ENCODE measurements around the gene TAF9. TPM values are rescaled to one million over a fixed set of nuclear protein-coding genes. Genes with fewer than 3 reads are reported as not detected.

The TAF9 gene
- total RNA-seq, 5 donors from 2014 or later (not counting 1 experiment from before 2014, with no cell fraction given): 42.5 to 54.3 (median 50.0) TPM

GRCh38 chr5:69331528-69332445 lies 37.5 kb downstream of the TAF9 start:
- peak overlapping the region; percentile 80 to 95 (median 93) for H3K4me3 Mint-ChIP-seq
- Histone ChIP-seq H3K4me3 (ENCODE audit: control insufficient read depth in 1 of 2, extremely low read depth in 1 of 2, low read length in 1 of 2) (peak overlapping the region; percentile 74 to 84), H3K4me1 (ENCODE audit: control insufficient read depth in 1 of 2, extremely low read depth in 1 of 2, insufficient read depth in 2 of 2, low read length in 2 of 2) (peaks cover 4 to 22% of the 10 kb centered on the region in 2 experiments), H3K27me3 (replicated peaks in 1 of 2; ENCODE audit: control insufficient read depth in 2 of 2, extremely low read depth in 1 of 2, insufficient read depth in 2 of 2, low read length in 1 of 2) (no peaks in the 10 kb centered on the region), H3K27ac (ENCODE audit: low read length) (peak overlapping the region; percentile 81), H3K36me3 (ENCODE audit: control insufficient read depth in 2 of 2, extremely low read depth in 1 of 2, insufficient read depth in 1 of 2, low read length in 1 of 2) (no peaks in the 10 kb centered on the region), H3K9me3 (no peaks in the 10 kb centered on the region)
- CTCF ChIA-PET: interaction anchor here (0.6 to 1.4 kb wide), 5 partner anchors 14 to 288 kb away, joined by 3 to 17 read pairs (median 4); partner anchors contain the start of genes CDK7 (in 1 of the 2) and SLC30A5 (in 1 of the 2)
- H3K27ac Mint-ChIP-seq: peak overlapping the region; percentile 96 to 99
- no peaks in the 10 kb centered on the region for H3K9me3 Mint-ChIP-seq
- POLR2A ChIA-PET: interaction anchor here (0.6 to 1.1 kb wide), 3 partner anchors 96 to 114 kb away, joined by 3 to 5 read pairs (median 3); partner anchors contain the start of gene CDK7 (in 1 of the 2)
- no peaks in the 10 kb centered on the region for H3K36me3 Mint-ChIP-seq
- no peaks in the 10 kb centered on the region for H3K27me3 Mint-ChIP-seq
- DNase-seq (no peak), ATAC-seq (replicated peaks in 1 of 4) (no peak)
- WGBS (ENCODE audit: insufficient coverage): 80% methylated on average over 7 of the region's 11 CpGs
- H3K4me1 Mint-ChIP-seq: peaks cover 16 to 21% (median 19%) of the 10 kb centered on the region in 3 donors

- Histone ChIP-seq H3K27me3 (replicated peaks in 1 of 2; ENCODE audit: control insufficient read depth in 2 of 2, extremely low read depth in 1 of 2, insufficient read depth in 2 of 2, low read length in 1 of 2) (no peaks in the 10 kb centered on the region), H3K9me3 (no peaks in the 10 kb centered on the region), H3K27ac (ENCODE audit: low read length) (no peak overlapping the region), H3K36me3 (ENCODE audit: control insufficient read depth in 2 of 2, extremely low read depth in 1 of 2, insufficient read depth in 1 of 2, low read length in 1 of 2) (no peaks in the 10 kb centered on the region), H3K4me3 (ENCODE audit: control insufficient read depth in 1 of 2, extremely low read depth in 1 of 2, low read length in 1 of 2) (no peak overlapping the region), H3K4me1 (ENCODE audit: control insufficient read depth in 1 of 2, extremely low read depth in 1 of 2, insufficient read depth in 2 of 2, low read length in 2 of 2) (peaks cover 4 to 21% of the 10 kb centered on the region in 2 experiments)
- no peak for ATAC-seq (replicated peaks in 1 of 4)
- CTCF ChIA-PET: interaction anchor here in 1 of 2 donors (0.7 kb wide), 1 partner anchor 42 kb away, joined by 7 read pairs; no protein-coding TSS in a partner anchor
- POLR2A ChIA-PET: no interaction called here
- Mint-ChIP-seq H3K36me3 (no peaks in the 10 kb centered on the region), H3K4me3 (no peak overlapping the region), H3K9me3 (no peaks in the 10 kb centered on the region), H3K27me3 (no peaks in the 10 kb centered on the region), H3K27ac (no peak overlapping the region), H3K4me1 (peaks cover 16 to 20% (median 19%) of the 10 kb centered on the region in 3 donors)
- WGBS (ENCODE audit: insufficient coverage): 100% methylated on average over 6 of the region's 9 CpGs
- DNase-seq: no peak
Measured at GRCh38 chr5:69329905-69330489, 39.3 kb downstream of the TAF9 start.

GRCh38 chr5:69326365-69326764 lies 43.0 kb downstream of the TAF9 start:
- H3K4me3 ChIP-seq (ENCODE audit: control insufficient read depth in 1 of 2, extremely low read depth in 1 of 2, low read length in 1 of 2): no peak overlapping the region
- H3K36me3 ChIP-seq (ENCODE audit: control insufficient read depth in 2 of 2, extremely low read depth in 1 of 2, insufficient read depth in 1 of 2, low read length in 1 of 2): peaks cover 0 to 2% of the 10 kb centered on the region in 2 donors
- ChIA-PET CTCF (no interaction called here), POLR2A (no interaction called here)
- H3K36me3 Mint-ChIP-seq: peaks cover 5% of the 10 kb centered on the region
- no peaks in the 10 kb centered on the region for H3K9me3 ChIP-seq
- H3K27me3 Mint-ChIP-seq: no peaks in the 10 kb centered on the region
- no peaks in the 10 kb centered on the region for H3K9me3 Mint-ChIP-seq
- H3K4me3 Mint-ChIP-seq: no peak overlapping the region
- DNase-seq: no peak
- no peak for ATAC-seq (replicated peaks in 1 of 4)
- H3K27me3 ChIP-seq (replicated peaks in 1 of 2; ENCODE audit: control insufficient read depth in 2 of 2, extremely low read depth in 1 of 2, insufficient read depth in 2 of 2, low read length in 1 of 2): no peaks in the 10 kb centered on the region
- no peak overlapping the region for H3K27ac ChIP-seq (ENCODE audit: low read length)
- H3K4me1 ChIP-seq (ENCODE audit: control insufficient read depth in 1 of 2, extremely low read depth in 1 of 2, insufficient read depth in 2 of 2, low read length in 2 of 2): no peaks in the 10 kb centered on the region
- WGBS (ENCODE audit: insufficient coverage): no CpG with 5 or more reads among the region's 1 CpG
- peaks cover 0 to under 1% (median 0%) of the 10 kb centered on the region in 3 donors for H3K4me1 Mint-ChIP-seq
- peak overlapping the region in 1 of 2 donors; percentile 30 for H3K27ac Mint-ChIP-seq

- no peaks in the 10 kb centered on the region for H3K27me3 ChIP-seq (replicated peaks in 1 of 2; ENCODE audit: control insufficient read depth in 2 of 2, extremely low read depth in 1 of 2, insufficient read depth in 2 of 2, low read length in 1 of 2)
- H3K27me3 Mint-ChIP-seq: no peaks in the 10 kb centered on the region
- H3K4me1 ChIP-seq (ENCODE audit: control insufficient read depth in 1 of 2, extremely low read depth in 1 of 2, insufficient read depth in 2 of 2, low read length in 2 of 2): no peaks in the 10 kb centered on the region
- no CpG with 5 or more reads among the region's 4 CpGs for WGBS (ENCODE audit: insufficient coverage)
- no peak overlapping the region for H3K4me3 ChIP-seq (ENCODE audit: control insufficient read depth in 1 of 2, extremely low read depth in 1 of 2, low read length in 1 of 2)
- H3K4me3 Mint-ChIP-seq: no peak overlapping the region
- H3K36me3 ChIP-seq (ENCODE audit: control insufficient read depth in 2 of 2, extremely low read depth in 1 of 2, insufficient read depth in 1 of 2, low read length in 1 of 2): peaks cover 4 to 18% of the 10 kb centered on the region in 2 donors
- no peaks in the 10 kb centered on the region for H3K4me1 Mint-ChIP-seq
- H3K9me3 ChIP-seq: no peaks in the 10 kb centered on the region
- H3K36me3 Mint-ChIP-seq: peaks cover 36% of the 10 kb centered on the region
- H3K27ac ChIP-seq (ENCODE audit: low read length): no peak overlapping the region
- ChIA-PET CTCF (no interaction called here), POLR2A (no interaction called here)
- DNase-seq (no peak), ATAC-seq (replicated peaks in 1 of 4) (no peak)
- no peak overlapping the region for H3K27ac Mint-ChIP-seq
- no peaks in the 10 kb centered on the region for H3K9me3 Mint-ChIP-seq
Measured at GRCh38 chr5:69317391-69317790, 51.9 kb downstream of the TAF9 start.

DNA sequence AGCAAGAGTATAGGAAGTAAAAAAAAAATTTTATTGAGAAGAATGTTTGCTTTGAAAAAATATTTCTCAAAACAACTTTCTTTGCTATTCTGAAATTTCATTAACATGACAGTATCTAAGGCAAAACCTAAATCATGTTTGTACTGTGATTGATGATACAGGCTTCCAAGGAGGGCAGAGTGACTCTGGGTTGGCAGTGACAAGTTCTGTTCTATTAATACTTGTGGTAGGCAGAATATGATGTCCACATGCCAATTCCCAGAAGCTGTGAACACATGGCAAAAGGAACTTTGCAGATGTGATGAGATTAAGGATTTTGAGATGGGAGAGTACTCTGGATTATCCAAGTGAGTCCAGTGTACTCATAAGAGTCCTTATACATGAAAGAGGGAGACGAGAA lies 53.3 kb downstream of the TAF9 start:
- Mint-ChIP-seq H3K36me3 (peaks cover 40% of the 10 kb centered on the region), H3K9me3 (no peaks in the 10 kb centered on the region), H3K27ac (no peak overlapping the region), H3K27me3 (no peaks in the 10 kb centered on the region), H3K4me1 (no peaks in the 10 kb centered on the region), H3K4me3 (no peak overlapping the region)
- ATAC-seq (replicated peaks in 1 of 4): no peak
- no peak for DNase-seq
- H3K9me3 ChIP-seq: no peaks in the 10 kb centered on the region
- no CpG with 5 or more reads among the region's 1 CpG for WGBS (ENCODE audit: insufficient coverage)
- no peaks in the 10 kb centered on the region for H3K4me1 ChIP-seq (ENCODE audit: control insufficient read depth in 1 of 2, extremely low read depth in 1 of 2, insufficient read depth in 2 of 2, low read length in 2 of 2)
- H3K4me3 ChIP-seq (ENCODE audit: control insufficient read depth in 1 of 2, extremely low read depth in 1 of 2, low read length in 1 of 2): no peak overlapping the region
- H3K27me3 ChIP-seq (replicated peaks in 1 of 2; ENCODE audit: control insufficient read depth in 2 of 2, extremely low read depth in 1 of 2, insufficient read depth in 2 of 2, low read length in 1 of 2): no peaks in the 10 kb centered on the region
- H3K36me3 ChIP-seq (ENCODE audit: control insufficient read depth in 2 of 2, extremely low read depth in 1 of 2, insufficient read depth in 1 of 2, low read length in 1 of 2): peaks cover 4 to 18% of the 10 kb centered on the region in 2 donors
- POLR2A ChIA-PET: interaction anchor here (0.6 to 0.7 kb wide), 3 partner anchors 49 to 1513 kb away, joined by 3 read pairs; partner anchors contain the start of gene CDK7 (in 1 of the 2)
- no peak overlapping the region for H3K27ac ChIP-seq (ENCODE audit: low read length)
- CTCF ChIA-PET: interaction anchor here (0.6 kb wide), 4 partner anchors 27 to 553 kb away, joined by 3 to 4 read pairs (median 3); no protein-coding TSS in a partner anchor

Measured in T-cell (primary cell).